ENCODE measurements around the gene MGAT3.

The MGAT3 gene

DNA sequence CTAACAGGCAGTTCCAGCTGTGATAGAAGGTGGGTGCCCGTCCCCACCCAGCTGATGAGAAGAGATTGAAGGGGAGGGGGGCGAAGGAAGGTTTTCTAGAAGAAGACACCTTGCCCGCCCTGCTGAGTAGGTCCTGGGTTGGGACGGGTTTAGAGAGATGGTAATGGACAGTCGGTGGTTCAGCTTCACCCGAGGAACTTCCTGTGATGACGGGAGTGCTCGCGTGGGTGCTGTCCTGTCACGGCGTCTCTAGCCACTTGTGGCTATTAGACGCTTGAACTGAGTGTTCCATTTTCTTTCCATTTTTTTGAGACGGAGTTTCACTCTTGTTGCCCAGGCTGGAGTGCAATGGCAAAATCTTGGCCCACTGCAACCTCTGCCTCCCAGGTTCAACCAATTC lies 27.6 kb upstream of the MGAT3 start:
- DNase-seq = no peak

DNA sequence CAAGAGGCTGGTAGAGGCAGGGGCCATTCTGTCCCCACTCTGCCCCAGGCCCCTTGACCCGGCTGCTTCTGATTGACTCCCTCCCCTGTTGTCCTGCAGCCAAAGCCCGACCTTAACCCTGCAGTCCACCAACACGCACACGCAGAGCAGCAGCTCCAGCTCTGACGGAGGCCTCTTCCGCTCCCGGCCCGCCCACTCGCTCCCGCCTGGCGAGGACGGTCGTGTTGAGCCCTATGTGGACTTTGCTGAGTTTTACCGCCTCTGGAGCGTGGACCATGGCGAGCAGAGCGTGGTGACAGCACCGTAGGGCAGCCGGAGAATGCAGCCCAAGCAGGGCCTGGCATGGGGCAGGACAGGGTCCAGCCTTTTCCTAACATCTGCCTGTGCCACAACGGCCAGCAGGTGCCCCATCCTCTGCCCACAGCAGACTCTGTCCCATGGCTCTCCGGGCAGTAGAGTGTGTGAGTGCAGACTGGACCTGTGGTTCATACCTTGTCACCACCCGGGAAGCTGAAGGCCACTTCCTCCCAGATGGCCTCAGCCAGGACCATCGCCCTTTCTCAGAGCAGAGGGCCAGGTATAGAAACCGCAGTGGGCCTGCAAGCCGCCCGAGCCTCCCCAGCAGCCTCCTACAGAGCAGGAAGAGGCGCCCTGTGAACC lies 26.8 kb upstream of the MGAT3 start:
- no peak for DNase-seq

DNA sequence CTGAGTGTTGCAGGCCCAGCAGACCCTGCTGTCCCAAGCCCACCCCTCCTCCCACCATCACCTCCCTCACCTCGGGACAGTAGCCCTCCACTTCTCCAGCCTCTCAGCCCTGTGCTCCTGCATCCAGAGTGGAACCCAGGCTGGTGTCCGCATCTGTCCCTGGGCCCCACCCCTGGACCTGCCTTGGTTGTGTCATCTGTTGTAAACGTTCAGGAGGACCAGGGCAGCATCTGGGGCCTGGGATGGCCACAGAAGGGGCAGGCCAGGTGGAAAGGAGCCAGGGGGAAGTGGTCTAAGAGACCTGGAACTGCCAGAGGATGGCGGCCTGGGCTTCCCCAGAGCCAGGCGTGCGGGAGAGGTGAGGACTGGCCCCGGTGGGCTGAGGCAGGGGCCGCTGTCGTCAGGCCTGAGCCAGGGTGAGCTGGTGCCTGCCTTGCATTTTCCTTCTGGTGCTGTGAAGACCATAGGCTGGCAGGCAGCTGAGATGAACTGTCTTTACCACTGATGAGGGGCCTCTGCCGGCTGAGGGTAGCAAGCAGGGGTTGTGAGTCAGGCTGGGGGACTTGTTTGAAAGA lies 26.1 kb upstream of the MGAT3 start:
- no peak for DNase-seq

DNA sequence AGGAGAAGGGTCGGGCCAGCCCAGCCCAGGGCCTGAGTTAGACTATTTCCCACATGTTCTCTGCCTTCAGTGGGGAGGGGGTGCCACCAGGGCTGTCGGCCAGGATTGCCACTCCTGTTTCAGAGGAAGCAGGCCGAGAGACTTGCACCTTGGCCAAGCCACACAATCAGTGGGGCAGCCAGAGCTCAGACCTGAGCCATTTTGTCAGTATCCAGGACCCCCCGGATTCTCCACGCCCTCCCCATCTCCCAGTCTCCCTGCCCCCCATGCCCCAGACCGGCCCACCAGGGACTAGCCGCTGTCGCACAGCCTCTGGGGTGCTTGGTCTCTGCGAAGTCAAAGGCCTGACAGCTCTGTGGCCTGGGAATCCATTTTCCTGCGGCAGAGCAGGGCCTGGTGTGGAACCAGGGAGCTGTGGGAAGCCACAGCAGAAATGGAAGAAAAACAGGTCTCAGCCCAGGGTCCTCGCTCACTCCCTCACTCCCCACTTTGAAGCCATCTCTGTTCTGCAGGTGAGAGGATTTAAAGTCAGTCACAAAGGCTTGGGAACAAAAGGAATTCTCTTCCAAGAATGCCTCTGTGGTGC lies 25.5 kb upstream of the MGAT3 start:
- no peak for DNase-seq

DNA sequence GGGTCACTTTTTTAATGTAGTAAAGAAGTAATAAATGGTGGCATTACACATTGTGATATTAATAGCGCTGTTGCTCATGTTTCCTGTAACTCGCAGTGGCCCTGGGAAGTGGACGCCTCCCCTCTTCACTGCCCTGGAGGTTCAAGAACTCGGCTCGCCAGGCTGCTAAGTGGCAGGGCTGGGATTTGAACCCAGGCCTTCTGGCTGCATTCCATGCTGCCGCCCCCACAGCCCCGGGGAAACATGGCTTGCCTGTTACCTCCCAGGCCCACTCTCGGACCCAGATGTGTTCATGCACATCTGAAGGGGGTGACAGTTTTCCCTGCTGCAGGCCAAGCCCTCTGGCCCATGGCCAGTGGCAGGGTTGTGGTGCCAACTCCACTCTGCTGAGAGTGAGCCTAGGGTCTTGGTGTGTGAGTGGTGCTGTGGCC lies 25.0 kb upstream of the MGAT3 start:
- no peak for DNase-seq

DNA sequence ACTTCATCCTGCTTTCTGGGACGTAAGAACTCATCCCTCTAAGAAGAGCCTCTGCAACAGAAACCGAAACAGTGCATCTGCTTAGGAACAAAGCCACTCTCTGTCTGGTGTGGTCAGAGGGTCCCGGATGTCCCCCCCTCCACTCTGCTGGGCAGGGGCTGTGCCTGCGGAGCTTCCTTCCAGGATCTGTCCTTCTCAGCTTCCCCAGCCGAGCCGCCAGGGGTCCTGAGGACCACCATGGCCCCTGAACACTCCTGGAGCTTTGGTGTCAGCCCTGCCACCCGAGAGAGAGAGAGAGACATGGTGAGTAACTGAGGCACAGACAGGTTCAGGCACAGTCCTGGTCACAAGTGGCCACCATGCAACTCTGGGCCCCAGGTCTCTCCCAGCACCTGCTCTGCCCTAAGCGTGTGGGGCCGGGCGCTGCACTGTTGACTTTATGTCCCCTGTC lies 24.4 kb upstream of the MGAT3 start:
- no peak for DNase-seq

DNA sequence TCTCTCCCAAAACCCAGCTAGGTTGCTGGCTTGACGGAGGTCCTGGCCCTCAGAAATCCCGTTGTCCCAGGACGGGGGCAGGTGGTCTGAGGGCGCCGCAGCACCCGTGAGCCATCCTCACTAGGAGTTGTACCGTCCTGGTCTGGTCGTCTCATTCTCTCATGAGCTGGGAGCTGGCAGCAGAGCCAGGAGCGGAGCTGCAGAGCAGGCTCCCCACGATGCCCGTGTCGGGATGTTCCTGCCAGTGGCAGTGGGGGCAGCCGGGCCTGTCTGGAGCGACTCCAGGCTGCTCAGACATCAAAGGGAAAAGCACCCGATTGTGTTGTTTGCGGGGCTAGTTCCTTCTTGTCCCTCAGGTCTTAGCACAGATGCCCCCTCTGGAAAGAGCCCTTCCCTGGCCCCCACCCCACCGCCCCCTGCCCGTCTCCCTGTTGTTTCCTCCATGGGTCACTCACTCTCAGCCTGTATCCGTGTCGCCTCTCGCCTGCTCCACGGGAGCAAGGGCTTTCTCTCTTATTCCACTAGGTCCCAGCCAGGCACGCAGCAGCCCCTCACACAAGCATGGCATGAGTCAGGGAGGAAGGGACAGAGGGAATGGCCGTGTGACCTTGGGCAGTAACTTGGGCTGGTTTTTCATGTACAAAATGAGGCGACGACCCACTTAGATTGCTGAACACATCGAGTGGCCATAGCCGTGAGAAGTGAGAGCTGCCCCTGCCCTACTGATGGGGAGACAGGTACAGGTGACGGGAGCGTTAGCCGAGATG lies 23.2 kb upstream of the MGAT3 start:
- DNase-seq = no peak

DNA sequence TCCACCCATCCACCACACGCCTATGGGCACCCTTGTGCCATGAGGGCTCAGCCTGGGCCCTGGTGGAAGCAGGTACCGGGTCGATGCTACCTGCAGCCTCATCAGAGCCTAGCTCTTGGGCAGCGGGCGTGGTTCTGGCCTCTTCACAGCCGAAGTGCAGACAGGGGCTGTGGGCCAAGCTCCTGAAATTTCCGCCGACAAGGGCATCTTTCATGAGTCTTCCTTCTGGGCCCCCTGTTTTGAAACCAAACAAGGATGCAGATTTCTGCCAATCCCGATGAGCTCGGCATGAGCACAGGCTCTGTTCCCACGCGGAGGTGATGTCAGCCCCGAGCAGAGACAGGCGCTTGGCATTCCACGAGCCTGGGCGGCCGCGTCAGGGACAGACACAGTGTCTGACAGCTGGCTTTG lies 22.6 kb upstream of the MGAT3 start:
- no peak for DNase-seq

DNA sequence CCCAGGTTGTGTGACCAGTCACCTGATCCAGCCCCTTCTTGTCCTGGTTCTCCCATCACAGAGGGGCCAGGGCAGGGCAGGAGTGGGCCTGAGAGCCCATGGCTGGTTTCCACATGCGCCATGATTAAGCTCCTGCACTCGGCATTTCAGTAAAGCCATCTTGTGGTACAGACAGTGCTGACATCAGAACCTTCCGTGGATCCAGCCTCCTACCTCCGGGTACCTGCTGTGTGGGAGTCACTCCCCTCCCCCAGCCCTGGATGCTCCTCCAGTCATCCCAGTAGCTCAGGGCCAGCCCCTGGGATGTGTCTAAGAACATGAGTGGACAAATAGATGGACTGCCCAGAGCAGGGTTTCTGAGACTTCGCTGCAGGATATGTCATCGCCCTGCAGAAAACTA lies 22.1 kb upstream of the MGAT3 start:
- DNase-seq = no peak

DNA sequence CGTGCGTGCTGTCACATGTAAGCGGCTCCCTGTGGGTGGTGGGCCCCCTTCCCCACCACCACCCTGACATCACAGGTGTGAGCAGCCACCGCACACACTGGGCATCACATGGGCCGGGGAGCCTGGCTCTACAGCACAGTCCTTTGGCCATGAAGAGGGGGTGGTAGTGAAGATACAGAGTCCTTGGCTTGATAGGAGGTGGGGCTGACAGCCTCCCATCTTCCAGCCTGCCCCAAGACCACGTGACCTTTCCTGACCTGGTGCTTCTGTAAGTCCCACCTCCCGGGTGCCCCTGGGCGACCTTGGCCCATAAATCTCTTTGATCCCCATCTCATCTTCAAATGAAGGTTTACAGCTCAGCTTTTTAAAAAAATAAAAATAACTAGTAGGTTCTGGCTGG lies 21.2 kb upstream of the MGAT3 start:
- no peak for DNase-seq

DNA sequence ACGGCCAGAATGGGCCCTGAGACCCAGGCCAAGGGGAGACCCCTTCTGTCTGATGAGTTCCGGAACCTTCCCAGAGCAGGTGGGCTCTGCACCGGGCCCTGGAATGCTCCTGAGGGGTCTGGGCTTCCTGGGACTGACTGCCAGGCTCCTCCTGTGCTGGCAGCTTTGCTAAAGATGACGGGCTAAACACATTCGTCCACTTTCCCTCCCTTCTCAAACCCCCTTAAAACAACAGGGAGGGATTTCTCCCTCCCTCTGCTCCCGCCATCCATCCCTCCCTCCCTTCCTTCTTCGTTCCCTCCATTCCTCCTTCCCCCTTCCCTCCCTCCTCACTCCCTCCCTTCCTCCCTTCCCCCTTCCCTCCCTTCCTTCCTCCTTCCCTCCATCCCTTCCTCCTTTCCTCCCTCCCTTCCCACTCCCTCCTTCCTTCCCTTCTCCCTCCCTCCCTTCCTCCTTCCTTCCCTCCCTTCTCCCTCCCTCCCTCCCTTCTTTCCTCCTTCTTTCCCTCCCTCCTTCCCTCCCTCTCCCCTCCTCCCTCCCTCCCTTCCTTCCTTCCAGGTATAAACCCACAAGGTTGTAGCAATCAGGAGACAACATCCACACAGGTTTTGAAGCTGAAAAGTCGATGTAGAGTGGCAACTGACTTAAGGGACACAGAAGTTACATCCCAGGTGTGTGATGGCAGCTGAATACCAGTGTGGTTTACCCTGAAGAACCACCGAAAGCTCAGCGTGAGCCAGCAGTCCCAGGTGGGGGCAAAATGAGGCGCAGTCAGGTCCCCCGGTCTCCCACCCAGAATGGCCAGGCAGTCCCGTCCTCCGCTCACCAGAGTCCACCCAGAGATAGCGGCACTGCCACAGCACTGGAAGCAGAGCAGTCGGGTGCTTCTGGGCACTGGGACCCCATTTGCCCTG lies 18.8 kb upstream of the MGAT3 start:
- DNase-seq = no peak

DNA sequence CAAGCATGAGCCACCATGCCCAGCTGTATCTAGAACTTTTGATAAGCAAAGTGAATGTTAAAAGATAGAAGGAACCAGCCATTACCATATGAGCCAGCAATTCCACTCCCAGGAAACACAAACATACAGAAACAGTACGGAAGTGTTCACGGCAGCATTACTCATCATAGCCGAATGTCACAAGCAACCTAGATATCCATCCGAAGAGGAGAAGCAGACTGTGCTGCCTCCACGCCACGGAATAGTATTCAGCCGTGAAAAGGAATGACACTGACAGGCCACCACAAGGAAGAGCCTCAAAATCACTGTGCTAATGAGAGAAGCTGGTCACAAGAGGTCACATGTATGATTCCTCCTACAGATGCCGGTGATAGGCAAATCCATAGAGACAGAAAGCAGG lies 17.6 kb upstream of the MGAT3 start:
- DNase-seq = no peak

DNA sequence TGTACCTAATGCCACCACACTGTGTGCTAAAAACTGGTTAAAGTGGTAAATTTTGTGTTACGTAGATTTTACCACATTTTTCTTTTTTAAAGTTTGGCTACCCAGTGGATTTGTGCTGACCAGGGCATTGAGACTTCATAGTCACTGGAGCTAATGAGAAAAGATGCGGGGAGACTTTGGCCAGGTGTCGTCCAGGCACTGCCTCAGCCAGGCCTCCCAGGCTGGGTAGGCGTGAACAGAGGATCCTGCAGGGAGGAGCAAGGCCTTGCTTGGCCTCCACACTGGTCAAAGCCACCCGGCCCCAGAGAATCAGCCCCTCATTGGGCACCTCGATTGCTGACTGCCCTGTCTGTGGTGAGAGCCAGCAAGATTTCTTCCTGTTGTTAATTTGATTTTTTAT lies 13.4 kb upstream of the MGAT3 start:
- no peak for DNase-seq

DNA sequence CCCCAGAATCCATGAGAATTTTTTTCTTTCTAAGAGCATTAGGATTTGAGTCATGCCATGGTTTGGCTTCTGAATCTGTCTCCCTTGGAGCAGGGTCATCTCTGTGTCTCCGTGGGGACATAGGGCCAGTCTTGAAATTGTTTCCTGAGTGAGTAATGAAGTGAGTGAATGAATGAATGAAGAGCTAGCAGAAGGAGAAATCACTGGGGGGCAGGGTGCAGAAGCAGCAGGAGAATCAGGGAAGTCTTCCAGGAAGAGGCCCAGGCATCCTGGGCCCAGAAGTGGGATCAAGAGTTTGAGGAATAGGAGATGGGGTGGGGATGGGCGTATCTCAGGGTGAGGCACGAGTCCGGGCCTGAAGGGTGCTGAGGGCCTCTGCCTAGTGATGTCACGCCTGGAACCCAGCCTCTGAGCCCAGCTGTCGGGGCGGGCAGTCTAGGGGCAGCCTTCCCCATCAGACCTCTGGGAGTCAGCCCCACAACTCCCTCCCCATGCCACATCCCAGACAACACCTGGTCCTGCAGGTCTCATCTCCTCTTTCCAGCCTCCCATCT lies 12.5 kb upstream of the MGAT3 start:
- no peak for DNase-seq

DNA sequence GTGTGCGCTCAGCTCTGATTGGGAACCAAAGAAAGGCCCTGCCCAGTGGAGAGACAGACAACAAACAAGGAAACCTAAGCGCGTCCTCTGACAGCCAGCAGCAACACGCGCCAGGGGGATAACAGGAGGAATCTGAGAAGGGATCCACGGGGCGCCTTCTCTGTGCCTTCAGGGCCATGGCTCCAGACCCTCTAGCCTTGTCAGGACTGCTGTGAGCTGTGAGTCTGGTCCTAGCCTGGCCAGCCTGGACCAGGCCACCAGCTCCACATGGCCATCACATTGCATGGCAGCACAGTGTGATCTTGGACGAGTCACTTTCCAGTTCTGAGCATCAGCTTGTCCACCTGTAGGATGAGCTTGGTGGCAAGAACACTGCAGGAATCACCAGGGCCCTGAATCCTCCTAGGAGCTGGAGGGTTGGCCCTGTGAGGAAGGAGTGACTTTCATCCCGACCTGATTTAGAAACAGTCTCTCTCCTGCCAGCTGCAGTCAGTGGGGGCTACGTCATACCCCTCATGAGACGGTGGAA lies 11.8 kb upstream of the MGAT3 start:
- DNase-seq = no peak

DNA sequence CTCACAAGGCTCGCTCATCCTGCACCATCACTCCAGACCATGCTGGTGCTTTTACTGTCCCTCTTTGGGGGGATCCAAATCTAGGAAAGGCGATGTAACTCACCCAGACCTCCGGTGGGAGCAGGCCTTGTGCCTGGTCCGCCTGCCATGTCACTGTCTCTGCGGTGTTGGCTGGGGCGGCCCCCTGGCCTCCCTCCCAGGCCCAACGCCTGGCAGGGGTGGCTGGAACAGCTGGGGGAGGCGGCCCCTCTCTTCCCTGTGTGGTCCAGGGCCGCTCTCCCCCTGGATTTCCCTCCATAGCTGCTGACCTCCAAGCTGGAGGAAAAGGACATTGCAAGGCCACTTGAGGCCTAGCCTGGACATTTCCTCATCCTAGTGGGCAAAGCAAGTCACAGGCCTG lies 11.1 kb upstream of the MGAT3 start:
- no peak for DNase-seq

DNA sequence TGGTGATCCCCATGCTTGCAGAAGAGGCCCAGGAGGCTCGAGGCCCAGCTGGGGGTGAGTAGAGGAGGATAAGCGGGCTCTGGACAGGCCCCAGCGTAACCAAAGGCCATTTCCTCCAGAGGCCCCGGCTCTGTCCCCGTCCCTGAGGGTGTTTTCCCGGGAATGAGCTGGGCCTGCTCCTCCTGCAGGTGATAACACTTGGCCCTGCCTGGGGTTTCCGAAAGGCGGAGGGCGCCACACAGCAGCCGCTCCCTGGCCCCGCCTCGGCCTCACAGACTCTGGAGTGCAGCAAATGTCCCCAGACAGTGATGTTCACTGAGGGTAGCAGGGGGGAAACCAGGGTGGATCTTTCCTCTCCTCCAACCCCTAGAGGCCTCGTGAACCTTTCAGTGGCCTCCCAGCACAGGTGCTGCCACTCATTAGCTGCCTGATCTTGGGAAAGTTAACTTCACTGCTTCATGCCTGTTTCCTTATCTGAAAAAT lies 10.5 kb upstream of the MGAT3 start:
- DNase-seq = no peak

DNA sequence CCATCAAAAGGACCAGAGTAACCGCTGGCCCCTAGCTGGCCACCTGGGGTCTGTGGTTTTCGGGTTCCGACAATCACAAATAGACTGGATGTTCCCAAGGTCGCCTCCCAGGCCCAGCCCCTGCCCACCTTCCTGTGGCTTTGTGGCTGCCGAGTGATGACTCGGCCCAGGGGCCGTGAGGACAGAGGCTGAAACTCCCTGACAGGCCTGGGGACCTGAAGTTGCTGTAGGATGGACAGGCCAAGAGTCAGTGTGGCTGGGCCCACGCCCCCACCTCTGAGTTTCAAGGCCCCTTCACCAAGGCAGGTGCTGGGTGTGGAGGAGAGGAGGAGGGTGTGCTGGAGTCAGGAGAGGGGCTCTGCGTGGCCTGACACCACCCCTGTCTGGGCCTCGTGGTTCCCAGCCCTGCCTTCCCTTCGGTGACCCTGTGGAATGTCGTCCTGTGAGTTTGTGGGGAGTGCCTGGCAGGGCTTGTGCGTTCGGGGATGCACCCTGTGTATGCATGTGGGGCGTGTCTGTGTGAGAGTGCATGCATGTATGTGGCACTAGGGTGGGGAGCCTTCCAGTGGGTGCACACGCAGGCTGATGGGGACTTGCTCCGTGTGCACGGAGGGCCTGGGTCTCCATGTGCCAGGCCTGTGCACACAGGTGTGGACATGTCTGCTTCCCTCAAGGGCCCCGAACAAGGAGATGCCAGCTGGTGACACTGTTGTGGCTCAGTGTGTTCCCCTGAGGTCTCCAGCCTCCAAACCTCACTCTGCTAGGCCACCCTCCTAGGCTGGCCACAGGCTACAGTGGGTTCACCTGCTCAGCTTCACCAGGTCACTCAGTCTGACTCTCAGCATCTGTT lies 8.4 kb upstream of the MGAT3 start:
- no peak for DNase-seq

DNA sequence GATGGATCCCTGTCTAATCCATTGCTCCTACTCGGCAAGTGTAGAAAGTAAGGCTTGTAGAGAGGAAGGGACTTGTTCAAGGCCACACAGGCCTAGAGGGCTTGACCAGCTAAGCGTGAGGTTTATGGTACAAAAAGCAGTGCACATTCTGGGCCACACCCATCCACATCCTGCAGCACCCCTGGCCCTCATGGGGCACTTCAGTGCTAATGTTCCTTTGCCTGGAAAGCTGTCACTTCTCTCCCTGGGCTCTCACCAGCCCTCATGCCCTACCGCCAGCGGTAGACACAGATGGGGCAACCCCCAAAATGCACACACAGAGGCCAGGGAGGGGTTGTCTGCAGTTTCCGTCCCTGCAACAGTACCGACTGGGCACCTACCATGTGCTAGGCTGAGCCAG lies 7.1 kb upstream of the MGAT3 start:
- DNase-seq = no peak

DNA sequence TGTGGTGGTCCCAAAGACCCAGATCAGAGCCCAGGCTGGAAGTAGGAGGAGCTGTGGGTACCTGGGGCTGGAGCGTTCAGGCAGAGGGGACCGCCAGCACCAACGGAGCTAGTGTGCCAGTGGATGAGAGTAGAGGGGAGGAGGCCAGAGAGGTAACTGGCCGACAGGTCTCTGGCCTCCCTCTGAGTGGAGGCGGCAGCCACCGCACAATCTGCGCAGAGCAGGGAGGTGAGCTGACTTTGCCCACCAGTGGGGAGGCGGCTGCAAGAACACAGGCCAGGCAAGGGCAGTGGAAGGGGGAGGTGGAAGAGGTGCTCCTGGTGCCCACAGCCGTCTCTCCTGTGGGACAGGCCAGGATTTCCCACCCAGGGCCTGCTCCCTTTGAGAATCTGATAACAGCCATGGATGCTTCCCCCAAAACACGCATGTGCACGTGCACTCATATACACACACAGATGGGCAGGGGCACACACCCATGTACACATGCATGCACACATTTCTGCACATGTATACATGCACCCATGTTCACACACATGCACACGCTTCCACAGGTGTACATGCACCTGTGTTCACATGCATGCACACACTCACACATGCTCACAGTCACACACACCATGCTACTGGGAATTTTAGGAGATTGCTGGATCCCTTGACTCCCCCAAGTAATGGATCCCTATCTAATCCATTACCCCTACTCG lies 6.4 kb upstream of the MGAT3 start:
- DNase-seq = no peak

DNA sequence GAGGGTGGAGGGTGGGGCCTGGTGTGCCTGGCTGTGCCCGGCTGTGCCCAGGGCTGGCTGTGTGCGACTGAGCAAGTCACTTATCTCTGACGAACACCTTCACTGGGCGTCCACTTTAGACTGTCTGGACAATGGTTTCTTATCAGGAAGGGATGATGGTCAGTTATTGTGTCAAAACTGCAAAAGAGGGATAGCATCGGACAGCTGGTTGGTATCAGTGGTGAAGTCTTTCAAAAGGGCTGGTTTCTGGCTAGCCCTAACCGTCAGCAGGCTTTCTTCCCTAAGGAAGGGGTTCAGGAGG lies 4.1 kb upstream of the MGAT3 start:
- no peak for DNase-seq
